Stomach (tissue), 4 donors: ENCODE results near the gene CHST14.

Experiments used
- CTCF ChIP-seq, 7 experiments: fragments of 450-650 bp in 4 of 7; fragments of 200-600 bp in 3 of 7; sonication (generic) in 3 of 7; IDR thresholded peaks; one replicate each; pipeline ENCODE4 v1.5.1; 2016 to 2019; ENCODE audit warnings: antibody characterized with exemption in 7 of 7, control low read depth in 2 of 7, mild to moderate bottlenecking in 1 of 7
- EP300 ChIP-seq: sonication (generic); formaldehyde crosslinking; IDR thresholded peaks from one replicate; pipeline ENCODE4 v1.6.1; 2017; ENCODE audit warnings: antibody characterized with exemption
- POLR2A ChIP-seq, 4 donors: fragments of 450-650 bp; IDR thresholded peaks; one replicate each; pipeline ENCODE4 v1.6.1; 2016; ENCODE audit warnings: antibody characterized with exemption in 4 of 4, control low read depth in 2 of 4, mild to moderate bottlenecking in 1 of 4, moderate library complexity in 1 of 4
- POLR2AphosphoS5 ChIP-seq, 3 donors: sonication (generic); formaldehyde crosslinking; IDR thresholded peaks; one replicate each; pipeline ENCODE4 v1.6.1; 2016; ENCODE audit warnings: antibody characterized with exemption in 3 of 3

GRCh38 chr15:40472171-40472727 is 1.5 kb downstream of the CHST14 start:
- TF ChIP-seq POLR2A (IDR thresholded peaks at IDR 0.05) (no peak), CTCF (IDR thresholded peaks at IDR 0.05) (no peak), EP300 (no peak), POLR2AphosphoS5 (IDR thresholded peaks at IDR 0.05) (no peak)
